WTC11 (cell line): ENCODE data around the gene PRKAG2. TPM values are rescaled to one million over a fixed set of nuclear protein-coding genes. Genes with fewer than 3 reads are reported as not detected.
"Not testable (repeated sequence)": the region's sequence is repeated elsewhere in the genome, so short reads cannot be mapped to it uniquely, and the experiment has no call there.

ENCODE experiments used
- ATAC-seq: fragments of 200-7000 bp; cut with Tn5 transposase; 2 replicates; pipeline ENCODE4 v1.10.0; 2021; ENCODE audit warnings: mild to moderate bottlenecking, moderate library complexity
- CTCF ChIA-PET: fragments of 300-600 bp; sonication (Branson Sonifier 250); formaldehyde crosslinking; loops from one replicate; lab custom pipeline; 2021; ENCODE audit warnings: antibody characterized with exemption; lab: Charles Lee
- POLR2A ChIA-PET: fragments of 350-600 bp; sonication (Branson Sonifier 250); formaldehyde crosslinking; loops from one replicate; lab custom pipeline; 2021; ENCODE audit warnings: antibody characterized with exemption; lab: Charles Lee
- DNase-seq: peaks from one replicate; pipeline ENCODE4 v3.0.0; 2021; ENCODE audit warnings: low spot score
- H3K27ac Mint-ChIP-seq: 2 replicates; pipeline ENCODE4 v1.8.0; 2021; ENCODE audit warnings: mixed read lengths
- H3K27me3 Mint-ChIP-seq: 2 replicates; pipeline ENCODE4 v1.8.0; 2021; ENCODE audit warnings: low read depth, mild to moderate bottlenecking, moderate library complexity, mixed read lengths
- H3K36me3 Mint-ChIP-seq: 2 replicates; pipeline ENCODE4 v1.8.0; 2021; ENCODE audit warnings: mixed read lengths
- H3K4me1 Mint-ChIP-seq: 2 replicates; pipeline ENCODE4 v1.8.0; 2022; ENCODE audit warnings: mixed read lengths
- H3K4me3 Mint-ChIP-seq: 2 replicates; pipeline ENCODE4 v1.8.0; 2021; ENCODE audit warnings: mild to moderate bottlenecking, moderate library complexity, mixed read lengths
- H3K9me3 Mint-ChIP-seq: 2 replicates; pipeline ENCODE4 v1.8.0; 2021; ENCODE audit warnings: mixed read lengths
- AR ChIP-seq: fragments of 250-450 bp; sonication (Bioruptor Pico); IDR thresholded peaks from 2 replicates; pipeline ENCODE4 v1.9.0; 2021; ENCODE audit warnings: mild to moderate bottlenecking
- ATF2 ChIP-seq: sonication (generic); formaldehyde crosslinking; IDR thresholded peaks from 2 replicates; pipeline ENCODE4 v1.8.1; 2022; ENCODE audit warnings: low read depth, missing genetic modification reagents, borderline replicate concordance
- ATF3 ChIP-seq: sonication (generic); formaldehyde crosslinking; conservative IDR thresholded peaks from 2 replicates; pipeline ENCODE4 v1.8.1; 2022; ENCODE audit warnings: mild to moderate bottlenecking, missing genetic modification reagents
- CBFB ChIP-seq: sonication (generic); formaldehyde crosslinking; IDR thresholded peaks from 2 replicates; pipeline ENCODE4 v1.8.1; 2022; ENCODE audit warnings: mild to moderate bottlenecking, low read depth, missing genetic modification reagents
- GTF2I ChIP-seq: fragments of 250-450 bp; sonication (Bioruptor Pico); conservative IDR thresholded peaks from 2 replicates; pipeline ENCODE4 v1.4.0; 2021; ENCODE audit warnings: mild to moderate bottlenecking
- HMGA2 ChIP-seq: fragments of 250-450 bp; sonication (Bioruptor Pico); IDR thresholded peaks from 2 replicates; pipeline ENCODE4 v1.4.0; 2021; ENCODE audit warnings: mild to moderate bottlenecking, moderate library complexity
- MLX ChIP-seq: sonication (generic); formaldehyde crosslinking; IDR thresholded peaks from 2 replicates; pipeline ENCODE4 v1.8.1; 2023; ENCODE audit warnings: mild to moderate bottlenecking, missing genetic modification reagents, moderate library complexity
- NFATC4 ChIP-seq: fragments of 250-450 bp; sonication (Bioruptor Pico); IDR thresholded peaks from 2 replicates; pipeline ENCODE4 v1.9.0; 2021; ENCODE audit warnings: mild to moderate bottlenecking
- SMAD4 ChIP-seq: sonication (generic); formaldehyde crosslinking; IDR thresholded peaks from 2 replicates; pipeline ENCODE4 v1.8.0; 2022; ENCODE audit warnings: mild to moderate bottlenecking, missing genetic modification reagents
- SOX15 ChIP-seq: fragments of 250-450 bp; sonication (Bioruptor Pico); IDR thresholded peaks from 2 replicates; pipeline ENCODE4 v1.9.0; 2021; ENCODE audit warnings: mild to moderate bottlenecking
- SP1 ChIP-seq: sonication (generic); formaldehyde crosslinking; conservative IDR thresholded peaks from 2 replicates; pipeline ENCODE4 v1.8.1; 2022; ENCODE audit warnings: missing genetic modification reagents
- TCF7 ChIP-seq: sonication (generic); formaldehyde crosslinking; IDR thresholded peaks from 2 replicates; pipeline ENCODE4 v1.8.0; 2022; ENCODE audit warnings: mild to moderate bottlenecking, low read depth, missing genetic modification reagents, moderate library complexity
- ZNF396 ChIP-seq: fragments of 250-450 bp; sonication (Bioruptor Pico); IDR thresholded peaks from 2 replicates; pipeline ENCODE4 v1.8.0; 2021; ENCODE audit warnings: mild to moderate bottlenecking, moderate library complexity, borderline replicate concordance
- ZNF512 ChIP-seq: sonication (generic); formaldehyde crosslinking; IDR thresholded peaks from 2 replicates; pipeline ENCODE4 v1.8.1; 2022; ENCODE audit warnings: missing genetic modification reagents, borderline replicate concordance
- total RNA-seq: library from RNA; stranded (reverse); gene quantifications from 3 replicates; pipeline ENCODE4 v1.2.3, GENCODE V29; 2021
- TF ChIP-seq, protein P1 (sequence below): fragments of 250-450 bp; sonication (Bioruptor Pico); IDR thresholded peaks from 2 replicates; pipeline ENCODE4 v2.1.2; 2022; ENCODE audit warnings: mild to moderate bottlenecking, moderate library complexity
- TF ChIP-seq, protein P2 (sequence below): sonication (generic); formaldehyde crosslinking; IDR thresholded peaks from 2 replicates; pipeline ENCODE4 v1.8.0; 2022; ENCODE audit warnings: mild to moderate bottlenecking, missing genetic modification reagents

The PRKAG2 gene
- total RNA-seq, 1 experiment from 2014 or later, result 20.3 TPM

DNA sequence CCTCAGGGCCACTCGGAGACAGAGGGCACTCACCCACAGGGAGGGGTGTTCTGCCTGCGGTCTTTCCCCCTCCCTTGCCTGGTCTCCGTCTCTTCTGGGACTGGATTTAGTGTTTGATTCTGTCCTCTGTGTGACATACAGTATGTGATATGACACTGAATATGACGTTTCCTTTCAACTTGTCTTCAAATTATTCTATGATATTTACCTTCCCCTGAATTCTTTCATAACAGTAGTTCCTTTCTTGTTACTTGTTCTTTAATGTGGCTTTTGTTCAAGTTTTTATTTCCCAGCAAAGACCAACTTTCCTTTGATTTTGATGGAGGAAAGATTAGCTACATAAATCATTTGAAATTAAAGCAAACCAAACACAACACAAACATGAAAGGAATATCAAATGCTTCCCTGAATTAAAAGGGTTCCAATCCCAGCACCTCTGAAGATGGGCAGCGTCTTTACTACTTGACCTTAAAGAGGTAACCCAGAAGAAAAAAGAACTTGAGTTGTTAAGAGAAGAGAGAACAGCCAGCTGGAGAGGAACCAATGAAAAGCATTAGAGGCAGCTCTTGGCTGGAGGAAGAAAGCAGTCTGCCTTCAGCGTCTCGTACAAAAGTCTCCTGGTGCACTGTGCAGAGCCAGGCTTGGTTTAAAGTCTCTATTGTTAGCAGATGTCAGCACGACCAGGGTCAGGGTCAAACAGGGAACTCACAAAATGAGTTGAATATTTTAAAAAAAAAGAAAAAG, 338.9 kb downstream of the PRKAG2 start:
- Mint-ChIP-seq H3K36me3 (no peaks in the 10 kb centered on the region), H3K4me1 (peaks cover 15% of the 10 kb centered on the region), H3K9me3 (peaks cover 6% of the 10 kb centered on the region; the same call in 1 of the 2 replicates), H3K27ac (no peak overlapping the region), H3K27me3 (no peaks in the 10 kb centered on the region), H3K4me3 (no peak overlapping the region)
- ChIA-PET POLR2A (no interaction called here), CTCF (interaction anchor here (0.5 to 2.2 kb wide), 3 partner anchors 18 to 90 kb away, joined by 3 to 8 read pairs (median 4); partner anchors contain the start of gene RHEB)
- ATAC-seq (no peak), DNase-seq (no peak)
- no peak for TF ChIP-seq MLX (CRISPR knock-in tag)
- no peak for TF ChIP-seq ATF3 (CRISPR knock-in tag)
- no peak for TF ChIP-seq TCF7 (CRISPR knock-in tag)
- TF ChIP-seq SOX15 (CRISPR knock-in tag), result no peak
- TF ChIP-seq ZNF396 (CRISPR knock-in tag), result no peak
- no peak for TF ChIP-seq GTF2I (CRISPR knock-in tag)
- TF ChIP-seq, protein P1, sequence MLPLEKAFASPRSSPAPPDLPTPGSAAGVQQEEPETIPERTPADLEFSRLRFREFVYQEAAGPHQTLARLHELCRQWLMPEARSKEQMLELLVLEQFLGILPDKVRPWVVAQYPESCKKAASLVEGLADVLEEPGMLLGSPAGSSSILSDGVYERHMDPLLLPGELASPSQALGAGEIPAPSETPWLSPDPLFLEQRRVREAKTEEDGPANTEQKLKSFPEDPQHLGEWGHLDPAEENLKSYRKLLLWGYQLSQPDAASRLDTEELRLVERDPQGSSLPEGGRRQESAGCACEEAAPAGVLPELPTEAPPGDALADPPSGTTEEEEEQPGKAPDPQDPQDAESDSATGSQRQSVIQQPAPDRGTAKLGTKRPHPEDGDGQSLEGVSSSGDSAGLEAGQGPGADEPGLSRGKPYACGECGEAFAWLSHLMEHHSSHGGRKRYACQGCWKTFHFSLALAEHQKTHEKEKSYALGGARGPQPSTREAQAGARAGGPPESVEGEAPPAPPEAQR (CRISPR knock-in tag), result no peak
- TF ChIP-seq, protein P2, sequence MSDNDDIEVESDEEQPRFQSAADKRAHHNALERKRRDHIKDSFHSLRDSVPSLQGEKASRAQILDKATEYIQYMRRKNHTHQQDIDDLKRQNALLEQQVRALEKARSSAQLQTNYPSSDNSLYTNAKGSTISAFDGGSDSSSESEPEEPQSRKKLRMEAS (CRISPR knock-in tag), result no peak
- TF ChIP-seq ATF2 (CRISPR knock-in tag), result no peak
- TF ChIP-seq ZNF512 (CRISPR knock-in tag), result no peak
- no peak for TF ChIP-seq HMGA2 (CRISPR knock-in tag)
- TF ChIP-seq CBFB (CRISPR knock-in tag), result no peak
- no peak for TF ChIP-seq SP1 (CRISPR knock-in tag)
- no peak for TF ChIP-seq NFATC4 (CRISPR knock-in tag)
- TF ChIP-seq AR (CRISPR knock-in tag), result no peak
- no peak for TF ChIP-seq SMAD4 (CRISPR knock-in tag)

DNA sequence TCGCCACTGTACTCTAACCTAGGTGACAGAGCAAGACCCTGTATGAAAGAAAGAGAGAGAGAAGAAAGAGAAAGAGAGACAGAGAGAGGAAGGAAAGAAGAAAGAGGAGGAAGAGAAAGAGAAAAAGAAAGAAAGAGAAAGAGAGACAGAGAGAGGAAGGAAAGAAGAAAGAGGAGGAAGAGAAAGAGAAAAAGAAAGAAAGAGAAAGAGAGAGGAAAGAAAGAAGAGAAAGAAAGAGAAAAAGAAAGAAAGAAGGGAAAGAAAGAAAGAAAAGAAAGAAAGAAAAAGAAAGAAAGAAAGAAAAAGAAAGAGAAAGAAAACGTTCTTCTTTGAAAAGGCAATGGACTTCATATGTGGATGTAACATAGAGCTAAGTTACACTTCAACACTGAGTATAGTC, 340.7 kb downstream of the PRKAG2 start:
- ATAC-seq, CTCF ChIA-PET, H3K4me3 Mint-ChIP-seq, DNase-seq, H3K36me3 Mint-ChIP-seq, POLR2A ChIA-PET, H3K27me3 Mint-ChIP-seq, H3K27ac Mint-ChIP-seq: not testable (repeated sequence)
- Mint-ChIP-seq H3K9me3 (peaks cover 19% of the 10 kb centered on the region), H3K4me1 (peaks cover 11% of the 10 kb centered on the region)
- TF ChIP-seq ZNF512 (CRISPR knock-in tag), result peak; percentile 65; the same call in 1 of the 2 replicates
